SH-SY5Y (cell line): ENCODE measurements around the gene LDLRAD2.

Source experiments
- GATA2 ChIP-seq: IDR thresholded peaks from 2 replicates; pipeline ENCODE4 v1.6.1; 2011; ENCODE audit warnings: mild to moderate bottlenecking, low read depth, low read length
- GATA3 ChIP-seq: IDR thresholded peaks from 2 replicates; pipeline ENCODE4 v1.6.1; 2011; ENCODE audit warnings: low read depth, mild to moderate bottlenecking, low read length, moderate library complexity

LDLRAD2 gene, protein sequence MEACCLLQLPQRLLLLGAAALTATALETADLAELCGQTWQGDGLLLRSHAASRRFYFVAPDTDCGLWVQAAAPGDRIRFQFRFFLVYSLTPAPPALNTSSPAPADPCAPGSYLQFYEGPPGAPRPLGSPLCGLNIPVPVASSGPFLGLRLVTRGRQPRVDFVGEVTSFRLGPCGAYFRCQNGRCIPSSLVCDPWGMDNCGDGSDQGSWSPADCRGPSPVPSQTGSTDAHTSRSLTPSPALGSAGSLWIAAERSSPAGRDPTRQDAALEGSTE

DNA sequence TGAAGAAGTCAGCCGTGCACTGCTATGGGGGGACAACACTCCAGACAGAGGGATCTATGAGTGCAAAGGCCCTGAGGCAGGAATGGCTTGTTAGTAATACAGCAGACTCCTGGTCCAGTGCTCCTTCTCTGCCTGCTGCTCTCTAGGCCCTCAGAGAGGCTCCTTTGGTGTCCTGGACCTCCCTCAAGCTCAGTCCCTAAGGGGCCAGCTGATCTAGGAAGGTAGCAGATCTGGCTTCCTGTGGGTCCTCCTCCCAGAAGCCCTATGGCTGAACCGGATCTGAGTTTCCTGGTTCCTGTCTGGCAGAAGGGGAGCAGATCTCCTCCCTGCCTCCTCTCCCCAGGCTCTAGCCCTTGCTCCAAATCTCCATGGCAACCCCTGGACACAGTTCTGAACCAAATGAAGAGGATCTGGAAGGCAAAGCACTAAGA, at the start of gene LDLRAD2:
Gene LDLRAD2, plus strand, starts transcription at position 391 of the 431 bp plus-strand sequence. CDS start 187 bp downstream, outside the sequence.
- TF ChIP-seq GATA2 (no peak), GATA3 (no peak)

DNA sequence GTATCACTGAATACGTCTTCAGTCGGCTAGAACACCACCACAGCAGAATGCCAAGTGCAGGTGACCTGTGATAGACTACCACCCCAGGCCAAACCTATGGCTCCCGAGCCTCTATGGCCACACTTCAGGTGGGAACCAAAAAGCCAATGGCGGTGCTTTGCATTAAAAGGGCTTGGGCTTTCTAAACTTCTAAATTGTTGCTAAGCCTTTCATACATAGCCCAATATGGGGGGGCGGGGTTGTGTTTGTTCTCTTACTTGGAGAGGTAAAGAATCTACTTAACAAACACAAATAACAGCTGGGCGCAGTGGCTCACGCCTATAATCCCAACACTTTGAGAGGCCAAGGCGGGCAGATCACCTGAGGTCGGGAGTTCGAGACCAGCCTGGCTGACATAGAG, 48.8 kb upstream of the LDLRAD2 start:
- TF ChIP-seq GATA2 (no peak), GATA3 (no peak)

DNA sequence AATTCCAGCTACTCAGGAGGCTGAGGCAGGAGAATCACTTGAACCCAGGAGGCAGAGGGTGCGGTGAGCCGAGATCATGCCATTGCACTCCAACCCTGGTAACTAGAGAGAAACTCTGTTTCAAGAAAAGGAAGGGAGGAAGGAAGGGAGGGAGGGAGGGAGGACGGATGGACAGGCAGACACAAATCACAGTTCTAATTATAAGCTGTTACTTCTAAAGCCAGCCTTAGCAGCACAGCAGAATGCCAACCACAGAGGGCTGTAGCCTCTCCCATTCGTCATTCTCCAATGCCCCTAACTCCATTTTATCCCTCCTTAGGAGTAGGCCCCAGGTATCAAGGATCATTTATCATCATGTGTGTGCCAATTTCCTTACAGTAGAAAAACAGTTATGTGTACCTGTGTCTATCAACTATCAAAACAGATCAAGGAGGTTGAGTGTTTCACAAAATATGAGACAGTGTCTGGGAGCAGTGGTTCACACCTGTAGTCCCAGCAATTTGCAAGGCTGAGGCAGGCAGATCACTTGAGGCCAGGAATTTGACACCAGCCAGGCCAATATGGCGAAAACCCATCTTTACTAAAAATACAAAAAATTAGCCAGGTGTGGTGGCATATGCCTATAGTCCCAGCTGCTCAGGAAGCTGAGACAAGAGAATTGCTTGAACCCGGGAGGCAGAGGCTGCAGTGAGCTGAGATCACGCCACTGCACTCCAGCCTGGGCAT, 48.2 kb upstream of the LDLRAD2 start:
- TF ChIP-seq GATA3: no peak
- no peak for TF ChIP-seq GATA2

DNA sequence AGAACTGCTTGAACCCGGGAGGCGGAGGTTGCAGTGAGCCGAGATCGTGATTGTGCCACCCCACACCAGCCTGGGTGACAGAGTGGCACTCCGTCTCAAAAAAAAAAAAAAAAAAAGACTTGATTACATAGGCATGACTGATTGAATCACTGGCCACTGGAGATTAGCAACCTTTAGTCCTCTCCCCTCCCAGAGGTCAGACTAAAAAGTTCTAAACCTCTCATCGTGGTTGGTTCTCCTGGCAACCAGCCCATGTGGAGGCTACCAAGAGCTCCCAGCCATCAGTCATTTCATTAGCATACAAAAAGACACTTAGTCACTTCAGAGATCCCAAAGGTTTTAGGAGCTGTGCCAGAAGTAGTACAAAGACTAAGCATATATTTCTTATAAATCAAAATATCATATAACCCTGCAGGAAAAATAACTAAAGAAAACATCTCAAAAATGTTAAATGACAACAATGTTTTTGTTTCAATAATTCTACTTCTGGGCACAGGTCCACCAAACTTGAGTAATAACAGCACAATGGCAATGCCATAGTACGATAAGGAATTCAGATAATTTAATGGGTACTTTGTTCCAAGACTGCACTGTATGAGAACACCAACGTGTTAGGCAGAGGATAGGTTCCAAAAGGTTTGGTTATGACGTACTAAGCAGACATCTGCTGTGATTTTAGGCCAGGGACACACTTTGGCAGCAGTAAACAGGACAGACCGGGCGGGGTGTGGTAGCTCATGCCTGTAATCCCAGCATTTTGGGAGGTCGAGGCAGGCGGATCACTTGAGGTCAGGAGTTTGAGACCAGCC, 47.2 kb upstream of the LDLRAD2 start:
- TF ChIP-seq GATA3 (no peak), GATA2 (no peak)

DNA sequence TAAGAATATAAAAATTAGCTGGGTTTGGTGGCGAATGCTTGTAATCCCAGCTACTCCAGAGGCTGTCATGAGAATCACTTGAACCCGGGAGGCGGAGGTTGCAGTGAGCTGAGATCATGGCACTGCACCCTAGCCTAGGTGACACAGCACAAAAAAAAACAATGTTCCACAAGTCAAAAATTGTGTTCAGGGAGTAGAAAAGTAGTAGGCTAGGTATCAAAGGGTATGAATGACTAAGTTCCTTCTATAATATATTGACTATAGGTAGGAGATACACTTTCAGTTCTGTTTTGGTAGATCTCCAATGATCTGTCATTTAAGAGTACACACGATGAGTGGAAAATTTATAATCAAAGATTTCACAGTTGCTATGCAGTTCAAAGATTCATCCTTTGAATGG, 45.9 kb upstream of the LDLRAD2 start:
- TF ChIP-seq GATA3: no peak
- no peak for TF ChIP-seq GATA2

DNA sequence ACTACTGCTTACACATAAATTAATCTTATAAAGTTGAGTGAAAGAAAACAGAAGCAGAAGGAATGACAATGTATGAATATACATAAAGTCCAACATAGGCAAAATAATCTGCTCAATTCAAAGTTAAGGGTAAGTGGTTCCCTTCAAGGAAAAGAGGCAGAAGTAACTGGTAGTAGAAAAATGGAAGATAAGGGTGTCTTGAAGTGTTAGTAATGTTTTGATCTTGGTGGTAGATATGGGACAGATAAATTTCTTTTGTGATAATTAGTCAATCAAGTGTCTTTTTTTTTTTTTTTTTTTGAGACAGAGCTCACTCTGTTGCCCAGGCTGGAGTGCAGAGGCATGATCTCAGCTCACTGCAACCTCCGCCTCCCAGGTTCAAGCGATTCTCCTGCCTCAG, 41.9 kb upstream of the LDLRAD2 start:
- no peak for TF ChIP-seq GATA2
- no peak for TF ChIP-seq GATA3

DNA sequence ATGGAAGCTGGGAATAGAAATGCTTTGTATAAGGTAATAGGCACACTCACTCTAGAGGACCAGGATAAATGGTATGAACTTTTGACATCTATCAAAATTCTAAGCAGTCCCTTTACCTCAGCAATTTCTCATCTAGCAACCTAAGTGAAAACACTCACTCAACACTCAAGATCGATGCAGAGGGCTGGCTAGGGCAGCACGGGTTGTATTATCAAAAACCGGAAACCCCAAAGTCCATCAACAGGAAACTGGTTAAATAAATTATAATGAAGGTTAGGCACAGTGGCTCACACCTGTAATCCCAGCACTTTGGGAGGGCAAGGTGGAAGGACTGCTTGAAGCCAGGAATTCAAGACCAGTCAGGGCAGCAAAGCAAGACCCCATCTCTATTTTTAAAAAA, 38.5 kb upstream of the LDLRAD2 start:
- TF ChIP-seq GATA2 (no peak), GATA3 (no peak)

DNA sequence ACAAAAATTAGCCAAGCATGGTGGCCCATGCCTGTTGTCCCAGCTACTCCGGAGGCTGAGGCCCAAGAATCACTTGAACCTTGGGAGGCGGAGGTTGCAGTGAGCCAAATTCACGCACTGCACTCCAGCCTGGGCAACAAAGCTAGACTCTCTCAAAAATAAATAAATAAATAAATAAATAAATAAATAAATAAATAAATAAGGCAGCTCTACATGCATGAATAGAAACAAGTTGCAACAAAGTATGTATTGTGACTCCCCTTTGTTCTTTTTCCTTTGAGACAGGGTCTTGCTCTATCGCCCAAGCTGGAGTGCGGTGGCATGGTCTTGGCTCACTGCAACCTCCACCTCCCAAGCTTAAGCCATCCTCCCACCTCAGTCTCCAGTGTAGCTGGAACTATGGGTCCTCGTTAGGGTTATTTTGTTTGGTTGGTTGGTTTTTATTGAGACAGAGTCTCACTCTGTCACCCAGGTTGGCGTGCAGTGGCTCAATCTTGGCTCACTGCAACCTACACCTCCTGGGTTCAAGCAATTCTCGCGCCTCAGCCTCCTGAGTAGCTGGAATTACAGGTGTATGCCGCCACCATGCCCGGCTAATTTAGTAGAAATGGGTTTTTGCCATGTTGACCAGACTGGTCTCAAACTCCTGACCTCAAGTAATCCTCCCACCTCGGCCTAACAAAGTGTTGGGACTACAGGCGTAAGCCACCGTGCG, 37.1 kb upstream of the LDLRAD2 start:
- TF ChIP-seq GATA2 (no peak), GATA3 (no peak)

DNA sequence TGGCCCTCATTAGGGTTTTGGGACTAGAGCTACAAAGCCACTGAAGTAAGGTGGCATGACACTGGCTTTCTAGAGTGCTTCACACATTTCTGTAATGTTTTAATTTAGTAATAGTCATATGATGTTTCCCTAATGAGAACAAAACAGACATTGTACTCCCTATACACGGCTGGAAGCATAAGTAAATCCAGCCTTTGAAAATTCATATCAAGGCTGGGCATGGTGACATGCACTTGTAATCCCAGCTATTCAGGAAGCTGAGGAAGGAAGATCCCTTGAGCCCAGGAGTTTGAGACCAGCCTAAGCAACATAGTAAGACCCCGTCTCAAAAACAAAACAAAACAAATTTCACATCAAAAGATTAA, 36.5 kb upstream of the LDLRAD2 start:
- no peak for TF ChIP-seq GATA3
- TF ChIP-seq GATA2: no peak

DNA sequence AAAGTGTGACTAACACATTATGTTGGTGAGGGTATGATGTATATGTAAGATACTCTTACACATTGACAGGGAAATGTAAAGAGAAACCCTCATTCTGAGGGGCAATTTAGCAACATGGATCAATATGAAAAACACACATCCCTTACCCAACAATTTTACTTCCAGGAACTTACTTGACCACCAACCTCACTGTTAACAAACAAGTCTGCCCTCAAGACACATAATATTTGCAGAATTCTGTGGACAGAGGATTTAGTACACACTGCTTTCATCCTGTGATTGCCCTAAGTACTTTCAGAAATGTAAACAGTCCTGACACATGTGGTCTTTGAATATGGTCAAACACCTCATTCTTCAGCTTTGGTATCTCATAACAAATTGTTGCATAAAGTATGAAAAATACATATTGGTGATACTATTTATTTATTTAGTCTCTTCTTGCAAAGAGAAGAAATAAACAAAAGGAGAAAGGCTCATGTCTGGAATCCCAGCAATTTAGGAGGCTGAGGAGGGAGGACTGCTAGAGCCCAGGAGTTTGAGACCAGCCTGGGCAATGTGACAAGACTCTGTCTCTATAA, 36.0 kb upstream of the LDLRAD2 start:
- no peak for TF ChIP-seq GATA3
- no peak for TF ChIP-seq GATA2

DNA sequence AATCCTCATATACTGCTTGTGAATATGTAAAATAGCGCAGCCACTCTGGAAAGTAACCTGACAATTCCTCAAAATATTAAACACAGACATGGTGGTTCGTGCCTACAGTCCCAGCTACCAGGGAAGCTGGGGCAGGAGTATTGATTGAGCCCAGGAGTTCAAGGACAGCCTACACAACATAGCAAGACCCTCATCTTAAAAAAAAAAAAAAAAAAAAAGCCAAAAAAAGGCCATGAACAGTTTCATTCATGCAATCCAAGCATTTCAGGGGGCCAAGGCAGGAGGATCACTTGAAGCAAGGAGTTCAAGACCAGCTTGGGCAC, 33.7 kb upstream of the LDLRAD2 start:
- TF ChIP-seq GATA2: no peak
- no peak for TF ChIP-seq GATA3

DNA sequence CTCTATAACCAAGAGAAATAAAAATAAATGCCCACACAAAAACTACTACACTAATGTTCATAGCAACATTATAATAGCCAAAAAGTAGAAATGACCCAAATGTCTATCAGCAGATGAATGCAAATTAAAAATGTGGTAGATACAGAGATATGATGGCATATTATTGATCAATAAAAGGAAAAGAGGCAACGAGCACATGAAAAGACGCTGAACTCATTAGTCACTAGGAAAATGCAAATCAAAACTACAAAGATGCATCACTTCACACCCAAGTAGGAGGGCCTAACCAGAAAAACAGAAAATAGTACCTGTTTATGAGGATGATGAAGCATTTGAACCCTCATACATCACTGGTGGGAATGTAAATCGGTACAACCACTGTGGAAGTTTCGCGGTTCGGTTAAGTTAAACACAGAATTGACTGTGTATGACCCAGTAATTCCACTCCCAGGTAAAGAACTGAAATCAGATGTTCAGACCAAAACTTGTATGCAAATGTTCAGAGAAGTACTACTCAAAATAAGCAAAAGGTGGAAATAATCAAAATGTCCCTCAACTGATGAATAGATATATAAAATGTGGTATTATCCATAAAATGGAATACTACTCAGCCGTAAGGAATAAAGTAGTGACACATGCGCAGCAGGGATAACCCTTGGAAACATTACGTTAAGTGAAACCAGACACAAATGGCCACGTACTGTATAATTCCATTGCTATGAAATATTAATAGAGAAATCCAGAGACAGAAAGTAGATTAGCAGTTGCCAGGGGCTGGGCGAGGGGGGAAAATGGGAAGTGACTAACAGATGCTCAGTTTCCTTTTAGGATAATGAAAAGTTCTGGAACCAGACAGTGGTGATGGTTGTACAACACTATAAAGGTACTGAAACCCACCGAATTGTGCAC, 32.2 kb upstream of the LDLRAD2 start:
- TF ChIP-seq GATA3 (no peak), GATA2 (no peak)

DNA sequence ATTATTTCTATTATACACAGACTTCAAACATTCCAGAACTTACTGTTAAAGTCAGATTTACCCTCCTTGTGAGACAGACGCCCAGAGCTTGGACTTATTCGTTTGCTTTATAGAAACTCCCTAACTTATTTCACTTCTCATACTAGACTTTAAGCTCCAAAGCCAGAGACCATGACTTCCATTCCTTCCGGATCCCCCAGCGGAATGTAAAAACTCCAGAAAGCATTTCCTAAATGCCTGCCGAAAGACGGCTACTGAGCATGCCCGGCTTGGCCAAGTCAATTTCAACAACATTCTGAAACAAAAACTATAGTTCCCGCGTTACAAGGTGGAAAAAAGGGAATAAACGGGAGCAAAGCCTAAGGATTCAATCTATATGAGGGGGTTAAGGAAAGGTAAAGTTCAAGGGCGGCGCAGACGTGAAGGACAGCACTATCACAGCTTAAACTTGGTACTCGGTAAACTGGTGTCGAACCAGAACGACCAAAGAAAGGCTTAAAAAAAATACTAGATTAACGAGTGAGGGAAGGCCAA, 30.2 kb upstream of the LDLRAD2 start:
- TF ChIP-seq GATA3: no peak
- no peak for TF ChIP-seq GATA2
